HCT116 (cell line): ENCODE measurements around the gene GNGT2. TPM values are rescaled to one million over a fixed set of nuclear protein-coding genes. Genes with fewer than 3 reads are reported as not detected.

Experiments
- ATAC-seq: fragments of 200-7000 bp; cut with Tn5 transposase; 2 replicates; pipeline ENCODE4 v1.9.1; 2020; ENCODE audit warnings: mild to moderate bottlenecking, moderate library complexity
- BruUV-seq: library from RNA; stranded (reverse); fragments of 400-500 nt; replicated peaks from 2 replicates; lab custom pipeline; 2021; lab: Mats Ljungman, UMichigan
- CTCF ChIA-PET: fragments of 300-600 bp; sonication (Branson Sonifier 250); formaldehyde crosslinking; loops from one replicate; lab custom pipeline; 2021; ENCODE audit warnings: antibody characterized with exemption; lab: Charles Lee
- POLR2A ChIA-PET: fragments of 300-600, 350-600 bp; sonication (Branson Sonifier 250); formaldehyde crosslinking; loops from one replicate; lab custom pipeline; 2021; ENCODE audit warnings: antibody characterized with exemption; lab: Charles Lee
- RAD21 ChIA-PET, 2 experiments: fragments of 300-600 bp; sonication (Branson Sonifier 250); formaldehyde crosslinking; loops; one replicate each; lab custom pipeline; 2023; ENCODE audit warnings: low total read pairs in 2 of 2; ENCODE audit not compliant: uncharacterized antibody in 2 of 2, unreplicated experiment in 2 of 2, low non-redundant PET in 1 of 2; lab: Charles Lee
- DNase-seq: peaks from one replicate; pipeline ENCODE4 v3.0.0-alpha.2; 2010; ENCODE audit warnings: low read depth, low spot score
- H2AFZ ChIP-seq: fragments of 200-600 bp; shearing (Covaris generic), sonication (generic); 2 replicates; pipeline ENCODE4 v1.6.1; 2017; ENCODE audit warnings: low read depth, mixed run types, mixed read lengths, antibody characterized with exemption, low read length; ENCODE audit not compliant: poor library complexity, severe bottlenecking
- H3K27ac ChIP-seq: 2 replicates; pipeline ENCODE4 v1.5.1; 2012; ENCODE audit warnings: low read depth, low read length
- H3K27me3 ChIP-seq: fragments of 200-600 bp; sonication (generic); 2 replicates; pipeline ENCODE4 v1.6.1; 2016; ENCODE audit warnings: mixed run types, low read length, mixed read lengths; ENCODE audit not compliant: insufficient read depth
- H3K36me3 ChIP-seq, 2 experiments: fragments of 200-500 bp in 1 of 2; fragments of 200-600 bp in 1 of 2; sonication (Bioruptor generic) in 1 of 2; sonication (generic) in 1 of 2; 2 replicates each; pipeline versions ENCODE4 v1.5.1 to v1.6.1; 2014 to 2016; ENCODE audit warnings: low read length in 2 of 2, inconsistent platforms in 1 of 2, mixed read lengths in 1 of 2, mixed run types in 1 of 2; ENCODE audit not compliant: insufficient read depth in 2 of 2, control insufficient read depth in 1 of 2
- H3K4me1 ChIP-seq, 2 experiments: fragments of 200-600 bp in 1 of 2; sonication (generic) in 1 of 2; 2 replicates each; pipeline versions ENCODE4 v1.5.1 to v1.6.1; 2012 to 2017; ENCODE audit warnings: low read length in 2 of 2, inconsistent platforms in 1 of 2, mild to moderate bottlenecking in 1 of 2, mixed read lengths in 1 of 2, mixed run types in 1 of 2, moderate library complexity in 1 of 2; ENCODE audit not compliant: insufficient read depth in 2 of 2, control insufficient read depth in 1 of 2
- H3K4me2 ChIP-seq: fragments of 200-600 bp; sonication (generic); 2 replicates; pipeline ENCODE4 v1.6.1; 2017; ENCODE audit warnings: mixed run types, low read length, mixed read lengths
- H3K4me3 ChIP-seq, 2 experiments: fragments of 200-600 bp in 1 of 2; sonication (generic) in 1 of 2; replicated peaks in 1 of 2; 2 replicates each; pipeline ENCODE4 v1.5.1; 2011 to 2016; ENCODE audit warnings: low read length in 2 of 2, control low read depth in 1 of 2, low read depth in 1 of 2, mild to moderate bottlenecking in 1 of 2, mixed read lengths in 1 of 2, mixed run types in 1 of 2
- H3K79me2 ChIP-seq: fragments of 200-600 bp; sonication (generic); 2 replicates; pipeline ENCODE4 v1.6.1; 2017; ENCODE audit warnings: mild to moderate bottlenecking, mixed run types, low read length, moderate library complexity, mixed read lengths; ENCODE audit not compliant: insufficient read depth
- H3K9ac ChIP-seq: fragments of 200-600 bp; sonication (generic); 2 replicates; pipeline ENCODE4 v1.6.1; 2016; ENCODE audit warnings: low read length, mixed read lengths
- H3K9me2 ChIP-seq: fragments of 200-600 bp; sonication (generic), shearing (Covaris generic); 2 replicates; pipeline ENCODE4 v1.6.1; 2017; ENCODE audit warnings: mixed run types, mild to moderate bottlenecking, moderate library complexity; ENCODE audit not compliant: insufficient read depth
- H3K9me3 ChIP-seq, 2 experiments: fragments of 200-500 bp in 1 of 2; fragments of 200-600 bp in 1 of 2; sonication (Bioruptor generic) in 1 of 2; sonication (generic) in 1 of 2; 2 replicates each; pipeline ENCODE4 v1.6.1; 2014 to 2017; ENCODE audit warnings: low read length in 2 of 2, mixed read lengths in 2 of 2, inconsistent platforms in 1 of 2, low read depth in 1 of 2, mild to moderate bottlenecking in 1 of 2, mixed run types in 1 of 2, moderate library complexity in 1 of 2; ENCODE audit not compliant: control insufficient read depth in 1 of 2, insufficient read depth in 1 of 2
- H4K20me1 ChIP-seq: fragments of 200-600 bp; sonication (generic), shearing (Covaris generic); 2 replicates; pipeline ENCODE4 v1.6.1; 2017; ENCODE audit warnings: mixed run types, mild to moderate bottlenecking, moderate library complexity; ENCODE audit not compliant: insufficient read depth
- ATF3 ChIP-seq: IDR thresholded peaks from 2 replicates; pipeline ENCODE4 v1.6.1; 2012
- CTCF ChIP-seq, 3 experiments: fragments of 200-600 bp in 1 of 3; sonication (generic) in 1 of 3; IDR thresholded peaks in 2 of 3; conservative IDR thresholded peaks in 1 of 3; 2 replicates each; pipeline ENCODE4 v1.5.1; 2012 to 2017; ENCODE audit warnings: low read depth in 2 of 3, low read length in 2 of 3, antibody characterized with exemption in 1 of 3, borderline replicate concordance in 1 of 3, control low read depth in 1 of 3, mild to moderate bottlenecking in 1 of 3, mixed read lengths in 1 of 3, mixed run types in 1 of 3, moderate library complexity in 1 of 3; ENCODE audit not compliant: insufficient read depth in 1 of 3
- ELF1 ChIP-seq: IDR thresholded peaks from 2 replicates; pipeline ENCODE4 v1.6.1; 2012; ENCODE audit warnings: low read depth, borderline replicate concordance
- EZH2 ChIP-seq: fragments of 200-600 bp; sonication (generic); IDR thresholded peaks from 2 replicates; pipeline ENCODE4 v1.6.1; 2017; ENCODE audit warnings: antibody characterized with exemption, mixed run types
- EZH2phosphoT487 ChIP-seq: fragments of 200-600 bp; IDR thresholded peaks from 2 replicates; pipeline ENCODE4 v1.6.1; 2018; ENCODE audit warnings: antibody characterized with exemption, borderline replicate concordance
- FOSL1 ChIP-seq: IDR thresholded peaks from 2 replicates; pipeline ENCODE4 v1.6.1; 2012; ENCODE audit warnings: low read depth
- MAX ChIP-seq: IDR thresholded peaks from 2 replicates; pipeline ENCODE4 v1.6.1; 2012
- POLR2A ChIP-seq: IDR thresholded peaks from 2 replicates; pipeline ENCODE4 v1.7.0; 2011; ENCODE audit warnings: borderline replicate concordance; ENCODE audit not compliant: insufficient read depth, insufficient read length; ENCODE audit errors: extremely low read depth
- POLR2AphosphoS5 ChIP-seq: IDR thresholded peaks from 2 replicates; pipeline ENCODE4 v1.6.1; 2011; ENCODE audit warnings: mild to moderate bottlenecking, low read depth, low read length, moderate library complexity
- RAD21 ChIP-seq: IDR thresholded peaks from 2 replicates; pipeline ENCODE4 v1.6.1; 2012; ENCODE audit warnings: low read depth, mild to moderate bottlenecking
- REST ChIP-seq: IDR thresholded peaks from 2 replicates; pipeline ENCODE4 v1.6.1; 2012; ENCODE audit warnings: low read depth
- SIN3A ChIP-seq: IDR thresholded peaks from 2 replicates; pipeline ENCODE4 v1.6.1; 2012; ENCODE audit warnings: low read depth
- SP1 ChIP-seq: IDR thresholded peaks from 2 replicates; pipeline ENCODE4 v1.6.1; 2012; ENCODE audit warnings: low read depth
- TCF7L2 ChIP-seq: IDR thresholded peaks from 2 replicates; pipeline ENCODE4 v1.7.0; 2011; ENCODE audit warnings: borderline replicate concordance, inconsistent platforms; ENCODE audit not compliant: insufficient read depth, insufficient read length; ENCODE audit errors: extremely low read depth
- YY1 ChIP-seq: IDR thresholded peaks from 2 replicates; pipeline ENCODE4 v1.6.1; 2011; ENCODE audit warnings: low read length, low read depth, moderate library complexity, mild to moderate bottlenecking; ENCODE audit not compliant: insufficient replicate concordance; ENCODE audit errors: extremely low read depth
- ZBTB33 ChIP-seq: IDR thresholded peaks from 2 replicates; pipeline ENCODE4 v1.6.1; 2011; ENCODE audit warnings: mild to moderate bottlenecking, low read length, moderate library complexity; ENCODE audit not compliant: insufficient replicate concordance; ENCODE audit errors: extremely low read depth
- ZFX ChIP-seq: fragments of 450-650 bp; IDR thresholded peaks from 2 replicates; pipeline ENCODE4 v1.6.1; 2017
- ZNF274 ChIP-seq: fragments of 200-500 bp; sonication (Bioruptor generic); IDR thresholded peaks from 2 replicates; pipeline ENCODE4 v1.6.1; 2014; ENCODE audit warnings: mild to moderate bottlenecking, low read depth, low read length, inconsistent platforms
- intact Hi-C: fragments of 100-400 bp; cut with micrococcal nuclease; formaldehyde crosslinking; loops from 2 replicates; pipeline ENCODE4 v1.10.0; 2022
- total RNA-seq: library from RNA; stranded (reverse); gene quantifications from one replicate; pipeline ENCODE4 v1.2.1, GENCODE V29; 2021; ENCODE audit not compliant: unreplicated experiment

Gene GNGT2
- total RNA-seq, 1 experiment from 2014 or later = not detected

GRCh38 chr17:49249292-49249794 lies 39.0 kb upstream of the GNGT2 start (continued):
- TF ChIP-seq ZFX (no peak), SIN3A (no peak)

GRCh38 chr17:49247944-49248343 lies 37.6 kb upstream of the GNGT2 start:
- no peaks in the 10 kb centered on the region for H3K9me3 ChIP-seq
- no peaks in the 10 kb centered on the region for H3K9me2 ChIP-seq
- ATAC-seq (no peak), DNase-seq (no peak)
- H3K9ac ChIP-seq = no peak overlapping the region
- H3K27me3 ChIP-seq = no peaks in the 10 kb centered on the region
- no peak overlapping the region for H2AFZ ChIP-seq
- H3K4me3 ChIP-seq = no peak overlapping the region
- no peak overlapping the region for H3K4me2 ChIP-seq
- peaks cover 17 to 26% of the 10 kb centered on the region in 2 experiments for H3K4me1 ChIP-seq
- H3K79me2 ChIP-seq = no peaks in the 10 kb centered on the region
- BruUV-seq = no TSS peak
- no peaks in the 10 kb centered on the region for H4K20me1 ChIP-seq
- ChIA-PET CTCF (no interaction called here), POLR2A (interaction anchor here (1.6 kb wide), 1 partner anchor 8 kb away, joined by 4 read pairs; no protein-coding TSS in a partner anchor), RAD21 (no interaction called here)
- no peak overlapping the region for H3K27ac ChIP-seq
- intact Hi-C loops = no loop called here
- TF ChIP-seq RAD21 (no peak), POLR2AphosphoS5 (no peak), MAX (no peak), ELF1 (no peak), ZNF274 (no peak), ATF3 (no peak), POLR2A (no peak), TCF7L2 (no peak), EZH2phosphoT487 (no peak), ZBTB33 (no peak), REST (no peak), FOSL1 (no peak), EZH2 (no peak), CTCF (IDR thresholded peaks at IDR 0.05 in 2 of 3, conservative IDR thresholded peaks at IDR 0.05 in 1 of 3; ENCODE audit: borderline replicate concordance in 1 of 3, insufficient read depth in 1 of 3, low read depth in 2 of 3, low read length in 2 of 3) (no peak), SP1 (no peak), YY1 (no peak)
- no peaks in the 10 kb centered on the region for H3K36me3 ChIP-seq
